HCT116 (cell line): Measurements from ENCODE around the gene KRT14. TPM values are rescaled to one million over a fixed set of nuclear protein-coding genes. Genes with fewer than 3 reads are reported as not detected.

Source experiments
- ATAC-seq: fragments of 200-7000 bp; cut with Tn5 transposase; 2 replicates; pipeline ENCODE4 v1.9.1; 2020; ENCODE audit warnings: mild to moderate bottlenecking, moderate library complexity
- BruUV-seq: library from RNA; stranded (reverse); fragments of 400-500 nt; replicated peaks from 2 replicates; lab custom pipeline; 2021; lab: Mats Ljungman, UMichigan
- CTCF ChIA-PET: fragments of 300-600 bp; sonication (Branson Sonifier 250); formaldehyde crosslinking; loops from one replicate; lab custom pipeline; 2021; ENCODE audit warnings: antibody characterized with exemption; lab: Charles Lee
- POLR2A ChIA-PET: fragments of 300-600, 350-600 bp; sonication (Branson Sonifier 250); formaldehyde crosslinking; loops from one replicate; lab custom pipeline; 2021; ENCODE audit warnings: antibody characterized with exemption; lab: Charles Lee
- RAD21 ChIA-PET, 2 experiments: fragments of 300-600 bp; sonication (Branson Sonifier 250); formaldehyde crosslinking; loops; one replicate each; lab custom pipeline; 2023; ENCODE audit warnings: low total read pairs in 2 of 2; ENCODE audit not compliant: uncharacterized antibody in 2 of 2, unreplicated experiment in 2 of 2, low non-redundant PET in 1 of 2; lab: Charles Lee
- DNase-seq: peaks from one replicate; pipeline ENCODE4 v3.0.0-alpha.2; 2010; ENCODE audit warnings: low read depth, low spot score
- H2AFZ ChIP-seq: fragments of 200-600 bp; shearing (Covaris generic), sonication (generic); 2 replicates; pipeline ENCODE4 v1.6.1; 2017; ENCODE audit warnings: low read depth, mixed run types, mixed read lengths, antibody characterized with exemption, low read length; ENCODE audit not compliant: poor library complexity, severe bottlenecking
- H3K27ac ChIP-seq: 2 replicates; pipeline ENCODE4 v1.5.1; 2012; ENCODE audit warnings: low read depth, low read length
- H3K27me3 ChIP-seq: fragments of 200-600 bp; sonication (generic); 2 replicates; pipeline ENCODE4 v1.6.1; 2016; ENCODE audit warnings: mixed run types, low read length, mixed read lengths; ENCODE audit not compliant: insufficient read depth
- H3K36me3 ChIP-seq, 2 experiments: fragments of 200-500 bp in 1 of 2; fragments of 200-600 bp in 1 of 2; sonication (Bioruptor generic) in 1 of 2; sonication (generic) in 1 of 2; 2 replicates each; pipeline versions ENCODE4 v1.5.1 to v1.6.1; 2014 to 2016; ENCODE audit warnings: low read length in 2 of 2, inconsistent platforms in 1 of 2, mixed read lengths in 1 of 2, mixed run types in 1 of 2; ENCODE audit not compliant: insufficient read depth in 2 of 2, control insufficient read depth in 1 of 2
- H3K4me1 ChIP-seq, 2 experiments: fragments of 200-600 bp in 1 of 2; sonication (generic) in 1 of 2; 2 replicates each; pipeline versions ENCODE4 v1.5.1 to v1.6.1; 2012 to 2017; ENCODE audit warnings: low read length in 2 of 2, inconsistent platforms in 1 of 2, mild to moderate bottlenecking in 1 of 2, mixed read lengths in 1 of 2, mixed run types in 1 of 2, moderate library complexity in 1 of 2; ENCODE audit not compliant: insufficient read depth in 2 of 2, control insufficient read depth in 1 of 2
- H3K4me2 ChIP-seq: fragments of 200-600 bp; sonication (generic); 2 replicates; pipeline ENCODE4 v1.6.1; 2017; ENCODE audit warnings: mixed run types, low read length, mixed read lengths
- H3K4me3 ChIP-seq, 2 experiments: fragments of 200-600 bp in 1 of 2; sonication (generic) in 1 of 2; replicated peaks in 1 of 2; 2 replicates each; pipeline ENCODE4 v1.5.1; 2011 to 2016; ENCODE audit warnings: low read length in 2 of 2, control low read depth in 1 of 2, low read depth in 1 of 2, mild to moderate bottlenecking in 1 of 2, mixed read lengths in 1 of 2, mixed run types in 1 of 2
- H3K79me2 ChIP-seq: fragments of 200-600 bp; sonication (generic); 2 replicates; pipeline ENCODE4 v1.6.1; 2017; ENCODE audit warnings: mild to moderate bottlenecking, mixed run types, low read length, moderate library complexity, mixed read lengths; ENCODE audit not compliant: insufficient read depth
- H3K9ac ChIP-seq: fragments of 200-600 bp; sonication (generic); 2 replicates; pipeline ENCODE4 v1.6.1; 2016; ENCODE audit warnings: low read length, mixed read lengths
- H3K9me2 ChIP-seq: fragments of 200-600 bp; sonication (generic), shearing (Covaris generic); 2 replicates; pipeline ENCODE4 v1.6.1; 2017; ENCODE audit warnings: mixed run types, mild to moderate bottlenecking, moderate library complexity; ENCODE audit not compliant: insufficient read depth
- H3K9me3 ChIP-seq, 2 experiments: fragments of 200-500 bp in 1 of 2; fragments of 200-600 bp in 1 of 2; sonication (Bioruptor generic) in 1 of 2; sonication (generic) in 1 of 2; 2 replicates each; pipeline ENCODE4 v1.6.1; 2014 to 2017; ENCODE audit warnings: low read length in 2 of 2, mixed read lengths in 2 of 2, inconsistent platforms in 1 of 2, low read depth in 1 of 2, mild to moderate bottlenecking in 1 of 2, mixed run types in 1 of 2, moderate library complexity in 1 of 2; ENCODE audit not compliant: control insufficient read depth in 1 of 2, insufficient read depth in 1 of 2
- H4K20me1 ChIP-seq: fragments of 200-600 bp; sonication (generic), shearing (Covaris generic); 2 replicates; pipeline ENCODE4 v1.6.1; 2017; ENCODE audit warnings: mixed run types, mild to moderate bottlenecking, moderate library complexity; ENCODE audit not compliant: insufficient read depth
- FOSL1 ChIP-seq: IDR thresholded peaks from 2 replicates; pipeline ENCODE4 v1.6.1; 2012; ENCODE audit warnings: low read depth
- JUND ChIP-seq: IDR thresholded peaks from 2 replicates; pipeline ENCODE4 v1.6.1; 2012
- SIN3A ChIP-seq: IDR thresholded peaks from 2 replicates; pipeline ENCODE4 v1.6.1; 2012; ENCODE audit warnings: low read depth
- SP1 ChIP-seq: IDR thresholded peaks from 2 replicates; pipeline ENCODE4 v1.6.1; 2012; ENCODE audit warnings: low read depth
- SRF ChIP-seq: IDR thresholded peaks from 2 replicates; pipeline ENCODE4 v1.6.1; 2012; ENCODE audit warnings: low read depth
- YY1 ChIP-seq: IDR thresholded peaks from 2 replicates; pipeline ENCODE4 v1.6.1; 2011; ENCODE audit warnings: low read length, low read depth, moderate library complexity, mild to moderate bottlenecking; ENCODE audit not compliant: insufficient replicate concordance; ENCODE audit errors: extremely low read depth
- intact Hi-C: fragments of 100-400 bp; cut with micrococcal nuclease; formaldehyde crosslinking; loops from 2 replicates; pipeline ENCODE4 v1.10.0; 2022
- total RNA-seq: library from RNA; stranded (reverse); gene quantifications from one replicate; pipeline ENCODE4 v1.2.1, GENCODE V29; 2021; ENCODE audit not compliant: unreplicated experiment

The KRT14 gene
- total RNA-seq, 1 experiment from 2014 or later: not detected

GRCh38 chr17:41545829-41546410 is 40.8 kb downstream of the KRT14 start:
- ChIA-PET RAD21 (no interaction called here), POLR2A (interaction anchor here (5.5 to 6.5 kb wide), 2 partner anchors 18 to 21 kb away, joined by 68 to 148 read pairs; partner anchors contain the start of genes KRT15 and KRT19), CTCF (no interaction called here)
- H2AFZ ChIP-seq: no peak overlapping the region
- H3K9me3 ChIP-seq: peaks cover 0 to 8% of the 10 kb centered on the region in 2 experiments; a peak in 1 of 4 replicates
- H3K4me3 ChIP-seq: no peak overlapping the region
- ATAC-seq (no peak), DNase-seq (no peak)
- no peaks in the 10 kb centered on the region for H3K27me3 ChIP-seq
- intact Hi-C loops: loop anchor here (5.0 to 10.0 kb wide), 2 partner anchors 224 to 931 kb away; no protein-coding TSS in a partner anchor
- H3K79me2 ChIP-seq: no peaks in the 10 kb centered on the region
- no TSS peak for BruUV-seq
- H3K4me1 ChIP-seq: peaks cover 39 to 75% of the 10 kb centered on the region in 2 experiments
- H3K27ac ChIP-seq: peak overlapping the region; percentile 15; the same call in 1 of the 2 replicates
- no peak overlapping the region for H3K4me2 ChIP-seq
- TF ChIP-seq FOSL1: no peak
- no peak for TF ChIP-seq SIN3A
- H3K9me2 ChIP-seq: no peaks in the 10 kb centered on the region
- H3K36me3 ChIP-seq: no peaks in the 10 kb centered on the region
- no peaks in the 10 kb centered on the region for H4K20me1 ChIP-seq
- no peak overlapping the region for H3K9ac ChIP-seq

- no peaks in the 10 kb centered on the region for H3K9me2 ChIP-seq
- BruUV-seq: no TSS peak
- H3K4me2 ChIP-seq: peak overlapping the region; percentile 60
- intact Hi-C loops: loop anchor here (5.0 to 10.0 kb wide), 2 partner anchors 223 to 930 kb away; no protein-coding TSS in a partner anchor
- DNase-seq (no peak), ATAC-seq (no peak)
- peak overlapping the region; percentile 86 for H2AFZ ChIP-seq
- no peak overlapping the region for H3K4me3 ChIP-seq
- ChIA-PET POLR2A (interaction anchor here (1.4 to 6.5 kb wide), 2 partner anchors 17 to 143 kb away, joined by 5 to 68 read pairs; partner anchors contain the start of genes EIF1 and KRT19), RAD21 (no interaction called here), CTCF (interaction anchor here (0.6 to 1.3 kb wide), 3 partner anchors 104 to 164 kb away, joined by 4 to 5 read pairs (median 5); no protein-coding TSS in a partner anchor)
- no peaks in the 10 kb centered on the region for H3K36me3 ChIP-seq
- no peaks in the 10 kb centered on the region for H3K27me3 ChIP-seq
- peaks cover 0 to 8% of the 10 kb centered on the region in 2 experiments; a peak in 1 of 4 replicates for H3K9me3 ChIP-seq
- peak overlapping the region; percentile 42; the same call in 1 of the 2 replicates for H3K27ac ChIP-seq
- H4K20me1 ChIP-seq: no peaks in the 10 kb centered on the region
- no peaks in the 10 kb centered on the region for H3K79me2 ChIP-seq
- peak overlapping the region; percentile 48 for H3K9ac ChIP-seq
- no peak for TF ChIP-seq SRF
- no peak for TF ChIP-seq JUND
- TF ChIP-seq YY1: no peak
- no peak for TF ChIP-seq SP1
- peaks cover 46 to 78% of the 10 kb centered on the region in 2 experiments for H3K4me1 ChIP-seq
Observed at GRCh38 chr17:41544935-41545334, 41.8 kb downstream of the KRT14 start.
